SK-N-SH (cell line): ENCODE data around the gene TMTC2. TPM values are rescaled to one million over a fixed set of nuclear protein-coding genes. Genes with fewer than 3 reads are reported as not detected.

Experiments
- CTCF ChIA-PET: fragments of 300-600, 350-600 bp; formaldehyde crosslinking; extraction: SDS; loops from one replicate; lab custom pipeline; 2021; lab: Yijun Ruan, JAX
- POLR2A ChIA-PET: fragments of 350-600 bp; sonication (Branson Sonifier 250); formaldehyde crosslinking; extraction: SDS; loops from one replicate; lab custom pipeline; 2020; ENCODE audit warnings: antibody characterized with exemption, inconsistent platforms; lab: Yijun Ruan, JAX
- DNase-seq: peaks from one replicate; pipeline ENCODE4 v3.0.0; 2012
- H2AFZ ChIP-seq: fragments of 200-600 bp; sonication (generic); 2 replicates; pipeline ENCODE4 v1.8.1; 2016; ENCODE audit warnings: antibody characterized with exemption, mild to moderate bottlenecking, low read depth
- H3F3A ChIP-seq: fragments of 200-600 bp; sonication (generic); replicated peaks from 2 replicates; pipeline ENCODE3; 2016; ENCODE audit warnings: antibody characterized with exemption, mild to moderate bottlenecking; ENCODE audit not compliant: insufficient read depth
- H3K27ac ChIP-seq, 2 experiments: fragments of 200-500 bp in 1 of 2; fragments of 200-600 bp in 1 of 2; sonication (Bioruptor generic) in 1 of 2; sonication (generic), shearing (Covaris generic) in 1 of 2; 2 replicates each; pipeline versions ENCODE4 v1.5.1 to v1.6.1; 2014 to 2016; ENCODE audit warnings: low read depth in 2 of 2, inconsistent platforms in 1 of 2, low read length in 1 of 2, mild to moderate bottlenecking in 1 of 2, mixed read lengths in 1 of 2
- H3K27me3 ChIP-seq: fragments of 200-600 bp; sonication (generic), shearing (Covaris generic); 2 replicates; pipeline ENCODE4 v1.6.1; 2016; ENCODE audit warnings: mixed run types; ENCODE audit not compliant: insufficient read depth
- H3K36me3 ChIP-seq, 2 experiments: fragments of 200-500 bp in 1 of 2; fragments of 200-600 bp in 1 of 2; sonication (Bioruptor generic) in 1 of 2; sonication (generic) in 1 of 2; replicated peaks in 1 of 2; 2 replicates each; pipeline versions ENCODE3 to v1.5.1; 2014 to 2016; ENCODE audit warnings: low read length in 1 of 2, mild to moderate bottlenecking in 1 of 2; ENCODE audit not compliant: insufficient read depth in 2 of 2, control insufficient read depth in 1 of 2
- H3K4me1 ChIP-seq, 2 experiments: fragments of 200-500 bp in 1 of 2; fragments of 200-600 bp in 1 of 2; sonication (Bioruptor generic) in 1 of 2; sonication (generic), shearing (Covaris generic) in 1 of 2; 2 replicates each; pipeline versions ENCODE4 v1.5.1 to v1.6.1; 2014 to 2016; ENCODE audit warnings: low read depth in 1 of 2, low read length in 1 of 2, mixed run types in 1 of 2; ENCODE audit not compliant: insufficient read depth in 2 of 2, control insufficient read depth in 1 of 2
- H3K4me2 ChIP-seq: fragments of 200-600 bp; sonication (generic), shearing (Covaris generic); 2 replicates; pipeline ENCODE4 v1.6.1; 2017; ENCODE audit warnings: mixed run types
- H3K4me3 ChIP-seq, 2 experiments: fragments of 200-500 bp in 1 of 2; fragments of 200-600 bp in 1 of 2; sonication (Bioruptor generic) in 1 of 2; sonication (generic), shearing (Covaris generic) in 1 of 2; 2 replicates each; pipeline versions ENCODE4 v1.5.1 to v1.8.1; 2014 to 2016; ENCODE audit warnings: low read depth in 2 of 2, inconsistent platforms in 1 of 2, low read length in 1 of 2, mild to moderate bottlenecking in 1 of 2, mixed read lengths in 1 of 2, moderate library complexity in 1 of 2
- H3K79me2 ChIP-seq: fragments of 200-600 bp; sonication (generic); 2 replicates; pipeline ENCODE4 v1.8.1; 2017; ENCODE audit warnings: mild to moderate bottlenecking; ENCODE audit not compliant: insufficient read depth
- H3K9ac ChIP-seq: fragments of 200-600 bp; sonication (generic); 2 replicates; pipeline ENCODE4 v1.6.1; 2017; ENCODE audit warnings: mixed run types
- H3K9me2 ChIP-seq: fragments of 200-600 bp; sonication (generic); 2 replicates; pipeline ENCODE4 v1.6.1; 2017; ENCODE audit warnings: mixed run types
- H3K9me3 ChIP-seq: fragments of 200-600 bp; sonication (generic); 2 replicates; pipeline ENCODE4 v1.6.1; 2017; ENCODE audit warnings: mixed run types, mild to moderate bottlenecking, moderate library complexity
- H4K20me1 ChIP-seq: fragments of 200-600 bp; sonication (generic); 2 replicates; pipeline ENCODE4 v1.6.1; 2017; ENCODE audit warnings: mild to moderate bottlenecking, mixed run types; ENCODE audit not compliant: insufficient read depth
- FOXJ3 ChIP-seq: sonication (generic); formaldehyde crosslinking; IDR thresholded peaks from 2 replicates; pipeline ENCODE4 v1.5.1; 2020; ENCODE audit warnings: mild to moderate bottlenecking, missing genetic modification reagents
- FOXM1 ChIP-seq: IDR thresholded peaks from 2 replicates; pipeline ENCODE4 v1.4.0; 2012; ENCODE audit warnings: low read depth, mild to moderate bottlenecking
- MEF2A ChIP-seq: IDR thresholded peaks from 2 replicates; pipeline ENCODE4 v1.4.0; 2012; ENCODE audit warnings: low read depth, borderline replicate concordance
- NRF1 ChIP-seq: IDR thresholded peaks from 2 replicates; pipeline ENCODE4 v1.6.1; 2012; ENCODE audit warnings: low read depth, mild to moderate bottlenecking, low read length
- PBX3 ChIP-seq: IDR thresholded peaks from 2 replicates; pipeline ENCODE4; 2012
- RCOR1 ChIP-seq: fragments of 150-350 bp; IDR thresholded peaks from 2 replicates; pipeline ENCODE4 v1.6.1; 2017; ENCODE audit warnings: antibody characterized with exemption, low read length
- TEAD4 ChIP-seq: IDR thresholded peaks from 2 replicates; pipeline ENCODE4 v1.4.0; 2012; ENCODE audit warnings: mild to moderate bottlenecking, borderline replicate concordance; ENCODE audit not compliant: insufficient read depth
- WGBS: methylation state at CpG from one replicate; pipeline ENCODE4 v1.1.6; 2017; ENCODE audit warnings: low lambda C conversion rate; 5-methylcytosine and 5-hydroxymethylcytosine counted together
- polyA plus RNA-seq, 3 experiments: library from polyadenylated mRNA; depleted of rRNA; stranded (reverse); fragments of >200 nt; gene quantifications; 2 replicates each; pipeline ENCODE4 v1.2.3, GENCODE V29; 2012
- TF ChIP-seq, protein P1 (sequence below): fragments of 150-350 bp; IDR thresholded peaks from 2 replicates; pipeline ENCODE4 v1.6.1; 2016; ENCODE audit warnings: mild to moderate bottlenecking, low read depth, low read length
- TF ChIP-seq, protein P2 (sequence below): IDR thresholded peaks from 2 replicates; pipeline ENCODE4 v1.6.1; 2012; ENCODE audit warnings: mild to moderate bottlenecking, low read depth, low read length, moderate library complexity
- TF ChIP-seq, protein P3 (sequence below): IDR thresholded peaks from 2 replicates; pipeline ENCODE4 v1.4.0; 2012; ENCODE audit warnings: low read depth, borderline replicate concordance
- TF ChIP-seq, protein P4 (sequence below): IDR thresholded peaks from 2 replicates; pipeline ENCODE4 v1.4.0; 2012; ENCODE audit warnings: low read depth, borderline replicate concordance

TMTC2 gene
- polyA plus RNA-seq, 1 of the 3 experiments (the other 2 are of a cell fraction) = 4.1 TPM

- peaks cover 4 to 10% of the 10 kb centered on the region in 2 experiments; a peak in 2 of 4 replicates for H3K4me1 ChIP-seq
- H3F3A ChIP-seq = no peaks in the 10 kb centered on the region
- H3K9me2 ChIP-seq = no peaks in the 10 kb centered on the region
- WGBS = 92% methylated on average over 10 of the region's 10 CpGs
- ChIA-PET POLR2A (no interaction called here), CTCF (no interaction called here)
- no peaks in the 10 kb centered on the region for H3K79me2 ChIP-seq
- H3K27ac ChIP-seq = no peak overlapping the region
- no peaks in the 10 kb centered on the region for H3K9me3 ChIP-seq
- no peak overlapping the region for H3K9ac ChIP-seq
- H3K36me3 ChIP-seq = peaks cover 0 to 12% of the 10 kb centered on the region in 2 experiments
- H3K27me3 ChIP-seq = no peaks in the 10 kb centered on the region
- no peak overlapping the region for H2AFZ ChIP-seq
- no peak for TF ChIP-seq MEF2A
- H3K4me3 ChIP-seq = no peak overlapping the region
- no peak for DNase-seq
- H4K20me1 ChIP-seq = no peaks in the 10 kb centered on the region
- no peak overlapping the region for H3K4me2 ChIP-seq
Measured at GRCh38 chr12:82857911-82858533, 171.3 kb downstream of the TMTC2 start.

GRCh38 chr12:82858534-82858917 lies 171.8 kb downstream of the TMTC2 start:
- H3K9ac ChIP-seq = no peak overlapping the region
- no peaks in the 10 kb centered on the region for H3K79me2 ChIP-seq
- H2AFZ ChIP-seq = no peak overlapping the region
- no peak for DNase-seq
- H3K27me3 ChIP-seq = no peaks in the 10 kb centered on the region
- H3F3A ChIP-seq = no peaks in the 10 kb centered on the region
- H3K4me2 ChIP-seq = no peak overlapping the region
- WGBS = 93% methylated on average over 3 of the region's 3 CpGs
- H4K20me1 ChIP-seq = no peaks in the 10 kb centered on the region
- H3K36me3 ChIP-seq = peaks cover 0 to 12% of the 10 kb centered on the region in 2 experiments
- TF ChIP-seq NRF1 (no peak), RCOR1 (no peak), FOXM1 (no peak), FOXJ3 (CRISPR knock-in tag) (no peak), TEAD4 (no peak), PBX3 (no peak)
- TF ChIP-seq, protein P1, sequence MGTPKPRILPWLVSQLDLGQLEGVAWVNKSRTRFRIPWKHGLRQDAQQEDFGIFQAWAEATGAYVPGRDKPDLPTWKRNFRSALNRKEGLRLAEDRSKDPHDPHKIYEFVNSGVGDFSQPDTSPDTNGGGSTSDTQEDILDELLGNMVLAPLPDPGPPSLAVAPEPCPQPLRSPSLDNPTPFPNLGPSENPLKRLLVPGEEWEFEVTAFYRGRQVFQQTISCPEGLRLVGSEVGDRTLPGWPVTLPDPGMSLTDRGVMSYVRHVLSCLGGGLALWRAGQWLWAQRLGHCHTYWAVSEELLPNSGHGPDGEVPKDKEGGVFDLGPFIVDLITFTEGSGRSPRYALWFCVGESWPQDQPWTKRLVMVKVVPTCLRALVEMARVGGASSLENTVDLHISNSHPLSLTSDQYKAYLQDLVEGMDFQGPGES = no peak
- TF ChIP-seq, protein P2, sequence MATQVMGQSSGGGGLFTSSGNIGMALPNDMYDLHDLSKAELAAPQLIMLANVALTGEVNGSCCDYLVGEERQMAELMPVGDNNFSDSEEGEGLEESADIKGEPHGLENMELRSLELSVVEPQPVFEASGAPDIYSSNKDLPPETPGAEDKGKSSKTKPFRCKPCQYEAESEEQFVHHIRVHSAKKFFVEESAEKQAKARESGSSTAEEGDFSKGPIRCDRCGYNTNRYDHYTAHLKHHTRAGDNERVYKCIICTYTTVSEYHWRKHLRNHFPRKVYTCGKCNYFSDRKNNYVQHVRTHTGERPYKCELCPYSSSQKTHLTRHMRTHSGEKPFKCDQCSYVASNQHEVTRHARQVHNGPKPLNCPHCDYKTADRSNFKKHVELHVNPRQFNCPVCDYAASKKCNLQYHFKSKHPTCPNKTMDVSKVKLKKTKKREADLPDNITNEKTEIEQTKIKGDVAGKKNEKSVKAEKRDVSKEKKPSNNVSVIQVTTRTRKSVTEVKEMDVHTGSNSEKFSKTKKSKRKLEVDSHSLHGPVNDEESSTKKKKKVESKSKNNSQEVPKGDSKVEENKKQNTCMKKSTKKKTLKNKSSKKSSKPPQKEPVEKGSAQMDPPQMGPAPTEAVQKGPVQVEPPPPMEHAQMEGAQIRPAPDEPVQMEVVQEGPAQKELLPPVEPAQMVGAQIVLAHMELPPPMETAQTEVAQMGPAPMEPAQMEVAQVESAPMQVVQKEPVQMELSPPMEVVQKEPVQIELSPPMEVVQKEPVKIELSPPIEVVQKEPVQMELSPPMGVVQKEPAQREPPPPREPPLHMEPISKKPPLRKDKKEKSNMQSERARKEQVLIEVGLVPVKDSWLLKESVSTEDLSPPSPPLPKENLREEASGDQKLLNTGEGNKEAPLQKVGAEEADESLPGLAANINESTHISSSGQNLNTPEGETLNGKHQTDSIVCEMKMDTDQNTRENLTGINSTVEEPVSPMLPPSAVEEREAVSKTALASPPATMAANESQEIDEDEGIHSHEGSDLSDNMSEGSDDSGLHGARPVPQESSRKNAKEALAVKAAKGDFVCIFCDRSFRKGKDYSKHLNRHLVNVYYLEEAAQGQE = no peak
- TF ChIP-seq, protein P3, sequence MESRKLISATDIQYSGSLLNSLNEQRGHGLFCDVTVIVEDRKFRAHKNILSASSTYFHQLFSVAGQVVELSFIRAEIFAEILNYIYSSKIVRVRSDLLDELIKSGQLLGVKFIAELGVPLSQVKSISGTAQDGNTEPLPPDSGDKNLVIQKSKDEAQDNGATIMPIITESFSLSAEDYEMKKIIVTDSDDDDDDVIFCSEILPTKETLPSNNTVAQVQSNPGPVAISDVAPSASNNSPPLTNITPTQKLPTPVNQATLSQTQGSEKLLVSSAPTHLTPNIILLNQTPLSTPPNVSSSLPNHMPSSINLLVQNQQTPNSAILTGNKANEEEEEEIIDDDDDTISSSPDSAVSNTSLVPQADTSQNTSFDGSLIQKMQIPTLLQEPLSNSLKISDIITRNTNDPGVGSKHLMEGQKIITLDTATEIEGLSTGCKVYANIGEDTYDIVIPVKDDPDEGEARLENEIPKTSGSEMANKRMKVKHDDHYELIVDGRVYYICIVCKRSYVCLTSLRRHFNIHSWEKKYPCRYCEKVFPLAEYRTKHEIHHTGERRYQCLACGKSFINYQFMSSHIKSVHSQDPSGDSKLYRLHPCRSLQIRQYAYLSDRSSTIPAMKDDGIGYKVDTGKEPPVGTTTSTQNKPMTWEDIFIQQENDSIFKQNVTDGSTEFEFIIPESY = no peak
- TF ChIP-seq, protein P4, sequence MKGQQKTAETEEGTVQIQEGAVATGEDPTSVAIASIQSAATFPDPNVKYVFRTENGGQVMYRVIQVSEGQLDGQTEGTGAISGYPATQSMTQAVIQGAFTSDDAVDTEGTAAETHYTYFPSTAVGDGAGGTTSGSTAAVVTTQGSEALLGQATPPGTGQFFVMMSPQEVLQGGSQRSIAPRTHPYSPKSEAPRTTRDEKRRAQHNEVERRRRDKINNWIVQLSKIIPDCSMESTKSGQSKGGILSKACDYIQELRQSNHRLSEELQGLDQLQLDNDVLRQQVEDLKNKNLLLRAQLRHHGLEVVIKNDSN = no peak
- no peaks in the 10 kb centered on the region for H3K9me2 ChIP-seq
- H3K27ac ChIP-seq = no peak overlapping the region
- no peaks in the 10 kb centered on the region for H3K9me3 ChIP-seq
- H3K4me1 ChIP-seq = peaks cover 8 to 14% of the 10 kb centered on the region in 2 experiments; a peak in 3 of 4 replicates
- ChIA-PET CTCF (no interaction called here), POLR2A (no interaction called here)
- no peak overlapping the region for H3K4me3 ChIP-seq
